Glutamatergic neuron (in vitro differentiated cells): ENCODE results near the gene ZNF354B. TPM values are rescaled to one million over a fixed set of nuclear protein-coding genes. Genes with fewer than 3 reads are reported as not detected.

Source experiments
- DNase-seq: peaks from one replicate; pipeline ENCODE4 v3.0.0; 2022
- H3K27ac Mint-ChIP-seq: one replicate; pipeline ENCODE4 v1.8.0; 2020; ENCODE audit warnings: mild to moderate bottlenecking, mixed read lengths, inconsistent platforms; ENCODE audit not compliant: unreplicated experiment
- H3K27me3 Mint-ChIP-seq: one replicate; pipeline ENCODE4 v1.8.0; 2020; ENCODE audit warnings: mild to moderate bottlenecking, moderate library complexity, mixed read lengths, inconsistent platforms; ENCODE audit not compliant: unreplicated experiment
- H3K36me3 Mint-ChIP-seq: one replicate; pipeline ENCODE4 v1.8.0; 2020; ENCODE audit warnings: mild to moderate bottlenecking, mixed read lengths, inconsistent platforms; ENCODE audit not compliant: unreplicated experiment
- H3K4me1 Mint-ChIP-seq: one replicate; pipeline ENCODE4 v1.8.0; 2020; ENCODE audit warnings: mild to moderate bottlenecking, low read depth, mixed read lengths, inconsistent platforms; ENCODE audit not compliant: unreplicated experiment
- H3K4me3 Mint-ChIP-seq: one replicate; pipeline ENCODE4 v1.8.0; 2020; ENCODE audit warnings: mild to moderate bottlenecking, mixed read lengths, inconsistent platforms; ENCODE audit not compliant: unreplicated experiment
- H3K9me3 Mint-ChIP-seq: one replicate; pipeline ENCODE4 v1.8.0; 2020; ENCODE audit warnings: mild to moderate bottlenecking, moderate library complexity, mixed read lengths, inconsistent platforms; ENCODE audit not compliant: unreplicated experiment
- total RNA-seq: library from RNA; stranded (reverse); fragmentation: NEBNext Ultra II Directional; extraction: Animal tissue kit (Norgen Biotek cat#: 25700); gene quantifications from one replicate; pipeline ENCODE4 v1.2.1, GENCODE V29; 2021; ENCODE audit not compliant: unreplicated experiment
- TF ChIP-seq, protein P1 (sequence below): fragments of 200-600 bp; sonication (generic); IDR thresholded peaks from one replicate; pipeline ENCODE4 v1.5.0; 2021; ENCODE audit not compliant: partially characterized antibody, unreplicated experiment

ZNF354B gene
- total RNA-seq, 1 donor from 2014 or later = 18.0 TPM

DNA sequence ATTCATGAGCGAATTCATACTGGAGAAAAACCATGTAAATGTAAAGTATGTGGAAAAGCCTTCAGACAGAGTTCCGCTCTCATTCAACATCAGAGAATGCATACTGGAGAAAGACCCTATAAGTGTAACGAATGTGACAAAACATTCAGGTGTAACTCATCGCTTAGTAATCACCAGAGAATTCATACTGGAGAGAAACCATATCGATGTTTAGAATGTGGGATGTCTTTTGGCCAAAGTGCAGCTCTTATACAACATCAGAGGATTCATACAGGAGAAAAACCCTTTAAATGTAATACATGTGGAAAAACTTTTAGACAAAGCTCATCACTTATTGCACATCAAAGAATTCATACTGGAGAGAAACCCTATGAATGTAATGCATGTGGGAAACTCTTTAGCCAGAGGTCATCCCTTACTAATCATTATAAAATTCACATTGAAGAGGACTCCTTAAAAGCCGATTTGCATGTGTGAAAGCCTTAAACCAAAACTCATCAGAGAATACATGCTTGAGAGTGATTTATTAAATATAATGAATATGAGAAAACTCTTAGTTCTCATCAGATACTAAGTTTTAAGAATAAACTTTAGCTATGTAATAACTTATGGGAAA lies 24.2 kb downstream of the ZNF354B start:
- H3K27me3 Mint-ChIP-seq = no peaks in the 10 kb centered on the region
- H3K4me1 Mint-ChIP-seq = no peaks in the 10 kb centered on the region
- TF ChIP-seq, protein P1, sequence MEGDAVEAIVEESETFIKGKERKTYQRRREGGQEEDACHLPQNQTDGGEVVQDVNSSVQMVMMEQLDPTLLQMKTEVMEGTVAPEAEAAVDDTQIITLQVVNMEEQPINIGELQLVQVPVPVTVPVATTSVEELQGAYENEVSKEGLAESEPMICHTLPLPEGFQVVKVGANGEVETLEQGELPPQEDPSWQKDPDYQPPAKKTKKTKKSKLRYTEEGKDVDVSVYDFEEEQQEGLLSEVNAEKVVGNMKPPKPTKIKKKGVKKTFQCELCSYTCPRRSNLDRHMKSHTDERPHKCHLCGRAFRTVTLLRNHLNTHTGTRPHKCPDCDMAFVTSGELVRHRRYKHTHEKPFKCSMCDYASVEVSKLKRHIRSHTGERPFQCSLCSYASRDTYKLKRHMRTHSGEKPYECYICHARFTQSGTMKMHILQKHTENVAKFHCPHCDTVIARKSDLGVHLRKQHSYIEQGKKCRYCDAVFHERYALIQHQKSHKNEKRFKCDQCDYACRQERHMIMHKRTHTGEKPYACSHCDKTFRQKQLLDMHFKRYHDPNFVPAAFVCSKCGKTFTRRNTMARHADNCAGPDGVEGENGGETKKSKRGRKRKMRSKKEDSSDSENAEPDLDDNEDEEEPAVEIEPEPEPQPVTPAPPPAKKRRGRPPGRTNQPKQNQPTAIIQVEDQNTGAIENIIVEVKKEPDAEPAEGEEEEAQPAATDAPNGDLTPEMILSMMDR = no peak
- DNase-seq = no peak
- H3K36me3 Mint-ChIP-seq = peaks cover 62% of the 10 kb centered on the region
- H3K27ac Mint-ChIP-seq = no peak overlapping the region
- no peak overlapping the region for H3K4me3 Mint-ChIP-seq
- peaks cover 19% of the 10 kb centered on the region for H3K9me3 Mint-ChIP-seq

GRCh38 chr5:178895615-178896571 lies 36.1 kb downstream of the ZNF354B start, which contains the start of gene ZFP2:
ZFP2 (plus strand) TSS chr5:178895913; CDS start chr5:178931314, 35,401 bp downstream.
- TF ChIP-seq, protein P1 = no peak
- H3K9me3 Mint-ChIP-seq = peaks cover 2% of the 10 kb centered on the region
- peaks cover 17% of the 10 kb centered on the region for H3K36me3 Mint-ChIP-seq
- DNase-seq = peak; percentile 82
- H3K27me3 Mint-ChIP-seq = peaks cover 5% of the 10 kb centered on the region
- H3K27ac Mint-ChIP-seq = peak within 1 kb of the TSS; percentile 95
- H3K4me3 Mint-ChIP-seq = peak within 1 kb of the TSS; percentile 92
- peaks cover 1% of the 10 kb centered on the region for H3K4me1 Mint-ChIP-seq

DNA sequence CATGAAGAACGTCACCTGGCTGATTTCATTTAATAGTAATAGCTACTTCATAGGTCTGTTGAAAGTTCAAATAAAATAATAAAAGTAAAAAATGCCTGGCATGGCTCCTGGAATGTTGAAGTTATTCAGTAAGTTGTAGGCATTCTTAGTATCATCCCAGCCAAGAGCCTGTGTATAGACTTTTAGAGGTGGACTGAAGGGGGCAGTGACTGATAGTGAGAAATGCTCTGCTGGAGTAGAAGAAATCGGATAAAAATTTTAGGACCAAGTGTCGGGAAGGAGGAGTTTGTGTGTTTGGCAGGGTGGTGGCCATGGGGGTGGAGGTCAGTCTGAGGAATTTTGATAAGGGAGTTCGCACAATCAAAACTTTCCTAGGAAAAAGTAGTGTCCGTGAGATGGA lies 39.5 kb downstream of the ZNF354B start:
- peaks cover 39% of the 10 kb centered on the region for H3K36me3 Mint-ChIP-seq
- no peak overlapping the region for H3K4me3 Mint-ChIP-seq
- DNase-seq = no peak
- H3K4me1 Mint-ChIP-seq = peaks cover 1% of the 10 kb centered on the region
- TF ChIP-seq, protein P1 = no peak
- peaks cover 5% of the 10 kb centered on the region for H3K27me3 Mint-ChIP-seq
- peaks cover 3% of the 10 kb centered on the region for H3K9me3 Mint-ChIP-seq
- no peak overlapping the region for H3K27ac Mint-ChIP-seq

DNA sequence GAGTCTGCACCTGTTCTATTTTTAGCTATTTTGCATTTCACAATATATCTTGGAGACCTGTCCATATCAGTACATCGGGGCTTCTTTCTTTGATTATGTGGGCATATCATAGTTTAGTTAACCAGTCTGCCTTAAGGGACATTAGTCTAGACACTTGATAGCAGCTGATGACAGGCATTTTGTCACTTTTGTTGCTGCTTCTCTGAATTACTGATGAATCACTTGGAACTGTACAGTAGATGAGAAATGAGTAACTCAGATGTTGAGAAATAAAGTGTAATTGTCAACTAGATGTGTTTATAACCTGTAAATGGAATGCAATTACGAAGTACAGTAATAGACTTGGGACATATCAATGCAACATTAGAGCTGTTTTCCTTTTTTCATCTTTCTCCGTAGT lies 43.1 kb downstream of the ZNF354B start:
- H3K27me3 Mint-ChIP-seq = peaks cover 4% of the 10 kb centered on the region
- no peak overlapping the region for H3K27ac Mint-ChIP-seq
- peaks cover 44% of the 10 kb centered on the region for H3K36me3 Mint-ChIP-seq
- H3K4me1 Mint-ChIP-seq = no peaks in the 10 kb centered on the region
- H3K4me3 Mint-ChIP-seq = no peak overlapping the region
- H3K9me3 Mint-ChIP-seq = peaks cover 6% of the 10 kb centered on the region
- no peak for DNase-seq
- TF ChIP-seq, protein P1 = no peak
